Epithelial cell of proximal tubule (primary cell): ENCODE results near the gene TAF8. TPM values are rescaled to one million over a fixed set of nuclear protein-coding genes. Genes with fewer than 3 reads are reported as not detected.

Source experiments
- DNase-seq: peaks from one replicate; pipeline ENCODE4 v3.0.0-alpha.2; 2011; ENCODE audit warnings: low read depth
- H3K4me3 ChIP-seq: 2 replicates; pipeline ENCODE4 v1.5.1; 2011; ENCODE audit warnings: low read depth, mild to moderate bottlenecking, low read length
- total RNA-seq: library from RNA; depleted of rRNA; stranded (reverse); fragments of >200 nt; gene quantifications from 2 replicates; pipeline ENCODE4 v1.2.3, GENCODE V29; 2015
- TF ChIP-seq, protein P1 (sequence below): conservative IDR thresholded peaks from 2 replicates; pipeline ENCODE4 v1.5.1; 2012; ENCODE audit warnings: low read depth, mild to moderate bottlenecking, low read length

The TAF8 gene
- total RNA-seq, 1 donor from 2014 or later, result 10.8 TPM

GRCh38 chr6:42105156-42105648, 54.9 kb downstream of the TAF8 start:
- DNase-seq, result no peak
- TF ChIP-seq, protein P1, sequence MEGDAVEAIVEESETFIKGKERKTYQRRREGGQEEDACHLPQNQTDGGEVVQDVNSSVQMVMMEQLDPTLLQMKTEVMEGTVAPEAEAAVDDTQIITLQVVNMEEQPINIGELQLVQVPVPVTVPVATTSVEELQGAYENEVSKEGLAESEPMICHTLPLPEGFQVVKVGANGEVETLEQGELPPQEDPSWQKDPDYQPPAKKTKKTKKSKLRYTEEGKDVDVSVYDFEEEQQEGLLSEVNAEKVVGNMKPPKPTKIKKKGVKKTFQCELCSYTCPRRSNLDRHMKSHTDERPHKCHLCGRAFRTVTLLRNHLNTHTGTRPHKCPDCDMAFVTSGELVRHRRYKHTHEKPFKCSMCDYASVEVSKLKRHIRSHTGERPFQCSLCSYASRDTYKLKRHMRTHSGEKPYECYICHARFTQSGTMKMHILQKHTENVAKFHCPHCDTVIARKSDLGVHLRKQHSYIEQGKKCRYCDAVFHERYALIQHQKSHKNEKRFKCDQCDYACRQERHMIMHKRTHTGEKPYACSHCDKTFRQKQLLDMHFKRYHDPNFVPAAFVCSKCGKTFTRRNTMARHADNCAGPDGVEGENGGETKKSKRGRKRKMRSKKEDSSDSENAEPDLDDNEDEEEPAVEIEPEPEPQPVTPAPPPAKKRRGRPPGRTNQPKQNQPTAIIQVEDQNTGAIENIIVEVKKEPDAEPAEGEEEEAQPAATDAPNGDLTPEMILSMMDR, result no peak
- no peak overlapping the region for H3K4me3 ChIP-seq

GRCh38 chr6:42105709-42106108, 55.4 kb downstream of the TAF8 start:
- H3K4me3 ChIP-seq, result no peak overlapping the region
- no peak for DNase-seq
- TF ChIP-seq, protein P1, result no peak

GRCh38 chr6:42106112-42107023, 56.0 kb downstream of the TAF8 start:
- TF ChIP-seq, protein P1, result no peak
- H3K4me3 ChIP-seq, result no peak overlapping the region
- DNase-seq, result no peak

DNA sequence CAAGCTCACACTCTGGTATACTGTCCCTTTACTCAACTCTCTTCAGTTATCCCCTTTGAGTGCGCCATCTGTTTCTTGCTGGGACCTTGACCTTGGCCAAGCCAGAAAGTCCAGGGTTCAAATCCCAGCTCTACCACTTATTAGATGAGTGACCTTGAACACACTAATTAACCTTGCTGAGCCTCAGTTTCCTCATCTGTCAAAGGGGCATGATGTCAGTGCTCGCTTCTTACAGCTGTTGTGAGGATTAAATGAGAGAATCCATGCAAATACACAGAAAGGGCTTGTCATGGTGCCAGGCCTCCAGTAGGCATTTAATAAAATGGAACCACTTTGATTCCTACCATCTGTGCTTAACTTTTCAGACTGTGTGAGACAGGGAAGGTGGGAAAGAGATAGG, 57.7 kb downstream of the TAF8 start:
- TF ChIP-seq, protein P1, result no peak
- DNase-seq, result no peak
- H3K4me3 ChIP-seq, result no peak overlapping the region

GRCh38 chr6:42110683-42111082, 60.4 kb downstream of the TAF8 start:
- no peak overlapping the region for H3K4me3 ChIP-seq
- TF ChIP-seq, protein P1, result no peak
- DNase-seq, result no peak

DNA sequence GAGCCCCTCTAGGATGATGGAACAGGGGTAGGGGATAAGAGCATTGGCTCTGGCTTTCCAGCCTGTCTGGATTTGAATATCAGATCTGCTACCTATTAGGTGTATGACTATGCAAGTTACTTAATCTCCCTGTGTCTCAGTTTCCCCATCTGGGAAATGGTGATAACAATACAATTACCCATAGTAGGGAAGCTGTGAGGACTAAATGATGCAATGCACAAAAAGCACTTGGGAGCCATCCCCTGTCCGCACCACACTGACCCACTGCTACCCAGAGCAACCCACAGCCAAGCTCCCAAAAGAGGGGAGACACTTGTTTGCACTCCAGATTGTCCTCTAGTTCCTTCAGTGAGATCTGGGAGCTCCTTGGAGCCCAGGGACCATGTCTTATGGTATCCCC, 62.0 kb downstream of the TAF8 start:
- DNase-seq, result no peak
- H3K4me3 ChIP-seq, result no peak overlapping the region
- TF ChIP-seq, protein P1, result no peak
